ENCODE results near the gene KCNF1.

- TF ChIP-seq IRF2 (CRISPR knock-in tag; IDR thresholded peaks at IDR 0.05; ENCODE audit: borderline replicate concordance, low read depth) (no peak), USF2 (CRISPR knock-in tag; IDR thresholded peaks at IDR 0.05) (no peak), RELA (CRISPR knock-in tag; IDR thresholded peaks at IDR 0.05; ENCODE audit: borderline replicate concordance) (no peak), ESRRA (CRISPR knock-in tag; IDR thresholded peaks at IDR 0.05; ENCODE audit: borderline replicate concordance) (no peak), NR3C1 (CRISPR knock-in tag; conservative IDR thresholded peaks at IDR 0.05; ENCODE audit: low read depth) (no peak), TP53 (CRISPR knock-in tag; IDR thresholded peaks at IDR 0.05) (no peak)
- TF ChIP-seq, protein P1, sequence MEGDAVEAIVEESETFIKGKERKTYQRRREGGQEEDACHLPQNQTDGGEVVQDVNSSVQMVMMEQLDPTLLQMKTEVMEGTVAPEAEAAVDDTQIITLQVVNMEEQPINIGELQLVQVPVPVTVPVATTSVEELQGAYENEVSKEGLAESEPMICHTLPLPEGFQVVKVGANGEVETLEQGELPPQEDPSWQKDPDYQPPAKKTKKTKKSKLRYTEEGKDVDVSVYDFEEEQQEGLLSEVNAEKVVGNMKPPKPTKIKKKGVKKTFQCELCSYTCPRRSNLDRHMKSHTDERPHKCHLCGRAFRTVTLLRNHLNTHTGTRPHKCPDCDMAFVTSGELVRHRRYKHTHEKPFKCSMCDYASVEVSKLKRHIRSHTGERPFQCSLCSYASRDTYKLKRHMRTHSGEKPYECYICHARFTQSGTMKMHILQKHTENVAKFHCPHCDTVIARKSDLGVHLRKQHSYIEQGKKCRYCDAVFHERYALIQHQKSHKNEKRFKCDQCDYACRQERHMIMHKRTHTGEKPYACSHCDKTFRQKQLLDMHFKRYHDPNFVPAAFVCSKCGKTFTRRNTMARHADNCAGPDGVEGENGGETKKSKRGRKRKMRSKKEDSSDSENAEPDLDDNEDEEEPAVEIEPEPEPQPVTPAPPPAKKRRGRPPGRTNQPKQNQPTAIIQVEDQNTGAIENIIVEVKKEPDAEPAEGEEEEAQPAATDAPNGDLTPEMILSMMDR (IDR thresholded peaks at IDR 0.05), result no peak
- TF ChIP-seq, protein P2, sequence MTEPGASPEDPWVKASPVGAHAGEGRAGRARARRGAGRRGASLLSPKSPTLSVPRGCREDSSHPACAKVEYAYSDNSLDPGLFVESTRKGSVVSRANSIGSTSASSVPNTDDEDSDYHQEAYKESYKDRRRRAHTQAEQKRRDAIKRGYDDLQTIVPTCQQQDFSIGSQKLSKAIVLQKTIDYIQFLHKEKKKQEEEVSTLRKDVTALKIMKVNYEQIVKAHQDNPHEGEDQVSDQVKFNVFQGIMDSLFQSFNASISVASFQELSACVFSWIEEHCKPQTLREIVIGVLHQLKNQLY (CRISPR knock-in tag; IDR thresholded peaks at IDR 0.05), result no peak
These were observed 7.7 kb downstream of the KCNF1 start for GRCh38 chr2:10919410-10919770.
